Activated naive CD4-positive, alpha-beta T cell treated with anti-CD3 and anti-CD28 coated beads, Interleukin-2, amount 50 U/mL, for 24 hours (primary cell): Measurements from ENCODE around the gene PDX1.
A peak's percentile ranks its signal among the peaks of the same experiment; 100 is the strongest.

Experiments
- H3K27ac Mint-ChIP-seq: one replicate; pipeline ENCODE4 v1.8.0; 2021; ENCODE audit warnings: mild to moderate bottlenecking, mixed read lengths
- H3K27me3 Mint-ChIP-seq: one replicate; pipeline ENCODE4 v1.8.0; 2021; ENCODE audit warnings: mixed read lengths
- H3K36me3 Mint-ChIP-seq: one replicate; pipeline ENCODE4 v1.8.0; 2021; ENCODE audit warnings: mixed read lengths
- H3K4me1 Mint-ChIP-seq: one replicate; pipeline ENCODE4 v1.8.0; 2021; ENCODE audit warnings: mixed read lengths
- H3K4me3 Mint-ChIP-seq: one replicate; pipeline ENCODE4 v1.8.0; 2021; ENCODE audit warnings: mild to moderate bottlenecking, mixed read lengths
- H3K9me3 Mint-ChIP-seq: one replicate; pipeline ENCODE4 v1.8.0; 2021; ENCODE audit warnings: mixed read lengths

The PDX1 gene

GRCh38 chr13:27919934-27920676 lies at the start of gene PDX1:
Gene PDX1, plus strand, starts transcription at chr13:27920000. Its CDS starts 139 bp downstream, at chr13:27920139.
- no peaks in the 10 kb centered on the region for H3K9me3 Mint-ChIP-seq
- peaks cover 34% of the 10 kb centered on the region for H3K4me1 Mint-ChIP-seq
- peak within 1 kb of the TSS; percentile 82 for H3K4me3 Mint-ChIP-seq
- peaks cover 60% of the 10 kb centered on the region for H3K27me3 Mint-ChIP-seq
- H3K27ac Mint-ChIP-seq: no peak within 1 kb of the TSS
- no peaks in the 10 kb centered on the region for H3K36me3 Mint-ChIP-seq

DNA sequence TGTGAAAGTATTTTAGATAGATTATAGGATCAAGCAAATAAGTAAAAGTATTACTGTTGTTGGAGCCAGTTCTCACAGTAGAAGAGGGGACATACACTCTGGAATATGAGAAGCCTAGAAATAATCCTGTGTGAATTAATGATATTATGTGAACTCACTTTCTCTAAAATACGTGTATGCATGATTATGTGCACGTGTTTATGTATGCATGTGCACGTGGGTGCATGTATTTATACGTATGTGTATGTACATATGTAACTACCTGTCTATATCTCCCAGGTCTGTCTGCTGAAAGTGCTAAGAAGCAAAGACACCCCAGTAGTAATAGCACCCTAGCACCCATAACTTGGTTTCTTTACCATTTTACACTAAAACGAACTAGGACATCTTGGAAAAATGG lies 41.5 kb upstream of the PDX1 start:
- H3K27me3 Mint-ChIP-seq: peaks cover 37% of the 10 kb centered on the region

GRCh38 chr13:27889471-27889870 lies 30.3 kb upstream of the PDX1 start:
- peaks cover 23% of the 10 kb centered on the region for H3K27me3 Mint-ChIP-seq
- no peaks in the 10 kb centered on the region for H3K4me1 Mint-ChIP-seq
- H3K4me3 Mint-ChIP-seq: no peak overlapping the region
- H3K9me3 Mint-ChIP-seq: peaks cover 21% of the 10 kb centered on the region
- no peak overlapping the region for H3K27ac Mint-ChIP-seq
- no peaks in the 10 kb centered on the region for H3K36me3 Mint-ChIP-seq

More for the DNA sequence above, 41.5 kb upstream of the PDX1 start:
- H3K9me3 Mint-ChIP-seq: no peaks in the 10 kb centered on the region
- no peak overlapping the region for H3K27ac Mint-ChIP-seq
- H3K36me3 Mint-ChIP-seq: peaks cover 2% of the 10 kb centered on the region
- no peak overlapping the region for H3K4me3 Mint-ChIP-seq
- H3K4me1 Mint-ChIP-seq: no peaks in the 10 kb centered on the region

GRCh38 chr13:27896726-27897125 lies 23.1 kb upstream of the PDX1 start:
- Mint-ChIP-seq H3K4me1 (no peaks in the 10 kb centered on the region), H3K4me3 (no peak overlapping the region), H3K9me3 (peaks cover 27% of the 10 kb centered on the region), H3K27me3 (peaks cover 56% of the 10 kb centered on the region), H3K27ac (no peak overlapping the region), H3K36me3 (no peaks in the 10 kb centered on the region)

- Mint-ChIP-seq H3K27ac (no peak overlapping the region), H3K9me3 (no peaks in the 10 kb centered on the region), H3K4me3 (no peak overlapping the region), H3K4me1 (no peaks in the 10 kb centered on the region), H3K27me3 (peaks cover 54% of the 10 kb centered on the region), H3K36me3 (no peaks in the 10 kb centered on the region)
Measured at GRCh38 chr13:27904719-27905118, 15.1 kb upstream of the PDX1 start.

GRCh38 chr13:27905650-27906049 lies 14.2 kb upstream of the PDX1 start:
- H3K36me3 Mint-ChIP-seq: no peaks in the 10 kb centered on the region
- H3K4me1 Mint-ChIP-seq: no peaks in the 10 kb centered on the region
- no peak overlapping the region for H3K27ac Mint-ChIP-seq
- H3K9me3 Mint-ChIP-seq: no peaks in the 10 kb centered on the region
- H3K27me3 Mint-ChIP-seq: peaks cover 51% of the 10 kb centered on the region
- no peak overlapping the region for H3K4me3 Mint-ChIP-seq

GRCh38 chr13:27907121-27907787 lies 12.5 kb upstream of the PDX1 start:
- H3K27me3 Mint-ChIP-seq: peaks cover 44% of the 10 kb centered on the region
- no peak overlapping the region for H3K4me3 Mint-ChIP-seq
- H3K4me1 Mint-ChIP-seq: no peaks in the 10 kb centered on the region
- no peak overlapping the region for H3K27ac Mint-ChIP-seq
- H3K9me3 Mint-ChIP-seq: no peaks in the 10 kb centered on the region
- no peaks in the 10 kb centered on the region for H3K36me3 Mint-ChIP-seq

DNA sequence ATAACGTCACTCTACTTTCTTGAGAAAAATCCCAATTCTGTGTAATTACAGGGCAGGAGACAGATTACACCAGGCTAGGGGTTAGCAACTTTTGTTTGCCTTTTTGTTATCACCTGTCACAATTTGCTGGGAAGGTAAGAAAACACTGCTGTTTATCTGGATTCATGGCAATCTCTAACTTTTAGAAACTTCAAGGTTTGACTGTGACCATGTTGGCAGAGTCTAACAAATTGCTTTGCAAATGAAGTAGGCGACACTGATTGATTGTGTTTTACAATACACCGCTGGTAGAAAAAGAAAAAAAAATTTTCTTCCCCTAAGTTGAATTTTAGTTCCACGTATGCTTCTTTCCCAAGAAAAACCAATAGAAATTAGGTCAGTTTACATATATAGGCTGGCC lies 10.4 kb upstream of the PDX1 start:
- Mint-ChIP-seq H3K4me3 (no peak overlapping the region), H3K4me1 (no peaks in the 10 kb centered on the region), H3K9me3 (no peaks in the 10 kb centered on the region), H3K27ac (no peak overlapping the region), H3K36me3 (no peaks in the 10 kb centered on the region), H3K27me3 (peaks cover 40% of the 10 kb centered on the region)

DNA sequence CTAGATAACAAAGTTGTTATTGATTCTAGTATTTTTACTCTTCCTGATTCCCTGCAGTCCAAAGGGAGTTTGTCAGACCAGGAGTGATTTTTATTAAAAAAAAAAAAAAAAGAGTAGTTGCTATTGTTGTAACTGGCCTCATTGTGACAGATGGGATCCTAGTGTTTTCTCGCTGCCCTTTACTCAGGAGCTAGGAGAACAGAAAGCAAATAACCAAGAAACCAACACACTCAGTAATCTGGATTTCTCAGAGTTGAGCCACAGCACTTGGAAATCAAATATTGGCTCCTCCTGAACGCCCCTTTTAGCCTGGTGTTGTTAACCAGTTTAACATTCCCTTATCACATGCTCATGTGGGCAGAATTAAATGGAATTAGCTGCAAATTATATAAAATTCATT lies 8.3 kb upstream of the PDX1 start:
- H3K36me3 Mint-ChIP-seq: no peaks in the 10 kb centered on the region
- H3K4me1 Mint-ChIP-seq: no peaks in the 10 kb centered on the region
- no peak overlapping the region for H3K27ac Mint-ChIP-seq
- no peak overlapping the region for H3K4me3 Mint-ChIP-seq
- peaks cover 39% of the 10 kb centered on the region for H3K27me3 Mint-ChIP-seq
- H3K9me3 Mint-ChIP-seq: no peaks in the 10 kb centered on the region

DNA sequence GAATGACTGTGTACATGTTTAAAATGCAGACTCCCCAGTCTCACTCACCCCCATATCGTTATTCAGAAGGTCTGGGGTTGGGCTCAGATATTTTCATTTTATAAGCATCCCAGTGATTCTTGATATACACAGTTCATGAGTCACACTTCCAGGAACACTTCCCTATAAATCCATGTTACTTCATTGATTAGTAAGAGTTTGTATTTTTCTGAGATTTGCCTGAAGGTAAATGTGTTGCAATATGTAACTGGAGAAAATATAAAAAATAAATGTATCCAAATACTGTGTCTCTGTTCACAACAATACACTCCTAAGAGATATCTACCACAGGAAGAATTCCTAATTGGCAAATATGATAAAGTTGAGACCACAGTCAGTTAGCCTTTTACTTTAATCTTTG lies 6.6 kb upstream of the PDX1 start:
- Mint-ChIP-seq H3K4me1 (peaks cover 10% of the 10 kb centered on the region), H3K27me3 (peaks cover 41% of the 10 kb centered on the region), H3K4me3 (no peak overlapping the region), H3K9me3 (no peaks in the 10 kb centered on the region), H3K36me3 (no peaks in the 10 kb centered on the region), H3K27ac (no peak overlapping the region)

DNA sequence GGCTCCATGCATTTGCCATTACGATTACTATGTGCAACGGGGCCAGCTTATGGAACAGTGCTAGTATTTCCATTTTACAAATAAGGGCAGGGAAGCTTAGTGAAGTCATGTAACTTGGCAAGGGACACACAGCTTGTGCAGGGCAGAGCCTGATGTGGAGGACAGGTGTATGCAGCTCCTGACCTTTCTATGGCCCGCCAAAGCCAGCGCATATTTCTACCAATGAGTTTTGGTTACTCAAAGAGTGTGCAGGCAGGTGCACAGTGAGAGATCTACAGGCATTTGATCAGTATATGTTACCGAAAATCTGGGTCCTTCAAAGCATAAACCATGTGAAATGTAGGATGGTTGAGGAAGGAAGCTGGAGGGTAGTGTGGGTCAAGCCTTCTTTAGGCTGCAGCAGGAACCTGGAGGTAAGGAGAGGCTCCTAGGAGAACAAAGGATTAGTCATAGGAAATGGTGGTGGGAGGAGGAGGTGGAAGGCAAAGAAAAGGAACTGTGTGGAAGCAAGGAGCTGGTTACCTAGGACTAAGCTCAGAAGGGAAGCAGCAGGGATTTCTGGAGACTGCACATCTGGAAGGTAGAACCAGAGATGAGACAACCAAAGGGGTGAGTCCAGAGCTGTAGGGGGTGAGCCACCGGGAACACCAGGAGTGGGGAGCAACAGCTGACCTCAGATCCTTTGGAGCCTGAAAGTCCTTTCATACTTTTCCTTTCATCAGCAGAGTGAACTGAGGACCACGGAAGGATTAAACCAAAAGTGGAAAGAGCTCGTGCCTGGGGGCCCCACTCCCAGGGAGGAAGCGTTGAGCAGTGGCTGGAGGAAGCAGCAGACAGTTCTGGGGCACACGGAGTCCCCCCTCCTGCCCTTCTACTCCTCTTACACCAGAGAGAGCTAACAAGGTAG lies 4.2 kb upstream of the PDX1 start:
- H3K36me3 Mint-ChIP-seq: no peaks in the 10 kb centered on the region

GRCh38 chr13:27917121-27917947 lies 2.5 kb upstream of the PDX1 start:
- H3K27ac Mint-ChIP-seq: no peak overlapping the region
- H3K4me1 Mint-ChIP-seq: peaks cover 27% of the 10 kb centered on the region
- no peaks in the 10 kb centered on the region for H3K36me3 Mint-ChIP-seq
- H3K27me3 Mint-ChIP-seq: peaks cover 51% of the 10 kb centered on the region
- peak overlapping the region; percentile 80 for H3K4me3 Mint-ChIP-seq
- H3K9me3 Mint-ChIP-seq: no peaks in the 10 kb centered on the region

More for the DNA sequence above, 4.2 kb upstream of the PDX1 start:
- H3K27ac Mint-ChIP-seq: no peak overlapping the region
- no peak overlapping the region for H3K4me3 Mint-ChIP-seq
- H3K27me3 Mint-ChIP-seq: peaks cover 46% of the 10 kb centered on the region
- no peaks in the 10 kb centered on the region for H3K9me3 Mint-ChIP-seq
- peaks cover 22% of the 10 kb centered on the region for H3K4me1 Mint-ChIP-seq

DNA sequence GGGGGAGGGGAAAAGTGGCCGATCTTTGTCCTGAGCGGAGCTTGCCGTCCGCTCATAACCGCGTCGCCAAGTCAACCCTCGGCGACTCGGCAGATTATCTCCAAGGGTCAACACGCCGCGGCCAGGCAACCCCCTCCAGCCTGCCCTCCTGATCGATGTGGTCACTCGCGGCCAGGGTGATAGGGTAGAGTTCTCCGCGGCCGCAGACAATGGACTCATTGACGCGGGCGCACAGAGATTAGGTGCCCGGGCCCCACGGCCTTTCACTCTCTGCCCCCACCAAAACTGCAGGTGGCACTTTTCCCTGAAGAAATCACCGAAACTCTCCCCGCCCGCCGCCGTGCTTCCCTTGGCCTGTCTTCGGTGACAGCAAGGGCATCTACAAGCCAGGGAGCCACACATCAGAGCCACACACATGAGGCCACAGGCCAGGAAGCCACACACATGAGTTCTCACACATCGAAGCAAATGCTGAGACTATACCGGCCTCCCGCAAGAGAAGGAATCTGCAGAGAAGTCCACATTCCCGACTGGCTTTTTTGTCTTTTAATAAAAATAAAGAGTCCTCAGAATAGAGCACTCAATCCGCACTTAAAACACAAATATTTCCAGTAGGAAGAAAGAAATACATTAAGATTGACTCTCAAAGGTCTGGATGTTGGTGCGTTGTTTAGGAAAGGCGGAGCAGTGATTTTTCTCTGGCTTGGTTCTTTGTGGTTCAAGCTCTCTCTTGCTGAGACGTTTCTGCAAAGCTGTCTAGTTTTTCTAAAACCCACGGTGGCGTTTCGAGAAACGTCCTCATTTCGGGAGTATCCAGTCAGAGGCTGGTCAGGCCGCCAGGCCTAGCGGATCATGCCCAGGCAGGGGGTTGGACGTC lies 1.5 kb upstream of the PDX1 start:
- Mint-ChIP-seq H3K27ac (no peak overlapping the region), H3K4me3 (peak overlapping the region; percentile 30), H3K36me3 (no peaks in the 10 kb centered on the region), H3K9me3 (no peaks in the 10 kb centered on the region), H3K27me3 (peaks cover 60% of the 10 kb centered on the region), H3K4me1 (peaks cover 27% of the 10 kb centered on the region)

DNA sequence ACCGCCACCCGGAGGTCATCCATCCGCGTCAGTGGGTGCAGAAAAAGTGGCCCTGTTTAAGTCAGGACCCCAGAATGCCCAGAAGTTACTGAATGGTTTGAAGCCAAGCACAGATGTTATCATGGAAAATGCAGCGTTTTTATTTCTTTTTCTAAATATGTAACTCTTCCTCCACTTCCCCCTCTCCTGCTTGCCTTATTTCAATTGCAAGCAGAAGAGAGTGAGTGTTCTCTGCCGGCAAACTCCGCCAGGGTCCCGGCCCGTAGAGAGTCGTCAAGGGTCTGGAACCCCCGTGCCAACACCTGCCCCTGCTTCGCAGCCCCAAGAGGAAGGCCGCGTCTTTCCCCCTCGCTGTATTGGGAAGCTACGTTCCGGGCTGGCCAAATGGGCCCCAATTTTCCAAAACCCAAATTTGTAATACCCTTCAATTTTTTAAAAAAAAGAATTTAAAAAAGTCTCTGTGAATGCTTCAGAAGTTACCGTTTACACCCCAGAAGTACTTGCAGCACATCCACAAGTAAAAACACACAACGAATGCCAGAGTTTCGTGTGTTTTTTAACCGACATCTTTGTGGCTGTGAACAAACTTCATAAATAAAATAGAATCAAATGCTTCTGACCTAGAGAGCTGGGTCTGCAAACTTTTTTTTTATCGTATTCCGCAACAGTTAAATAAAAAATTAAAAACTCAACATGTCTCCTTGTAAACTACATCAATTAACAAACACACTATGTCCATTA lies 712 bp upstream of the PDX1 start:
- H3K27ac Mint-ChIP-seq: no peak overlapping the region
- H3K9me3 Mint-ChIP-seq: no peaks in the 10 kb centered on the region
- H3K36me3 Mint-ChIP-seq: no peaks in the 10 kb centered on the region
- H3K4me1 Mint-ChIP-seq: peaks cover 31% of the 10 kb centered on the region
- no peak overlapping the region for H3K4me3 Mint-ChIP-seq
- peaks cover 61% of the 10 kb centered on the region for H3K27me3 Mint-ChIP-seq
